ENCODE data around the gene CAMK1D. TPM values are rescaled to one million over a fixed set of nuclear protein-coding genes. Genes with fewer than 3 reads are reported as not detected.

CAMK1D gene
- total RNA-seq, 4 donors from 2014 or later = 0.55 to 2.2 (median 1.5) TPM

DNA sequence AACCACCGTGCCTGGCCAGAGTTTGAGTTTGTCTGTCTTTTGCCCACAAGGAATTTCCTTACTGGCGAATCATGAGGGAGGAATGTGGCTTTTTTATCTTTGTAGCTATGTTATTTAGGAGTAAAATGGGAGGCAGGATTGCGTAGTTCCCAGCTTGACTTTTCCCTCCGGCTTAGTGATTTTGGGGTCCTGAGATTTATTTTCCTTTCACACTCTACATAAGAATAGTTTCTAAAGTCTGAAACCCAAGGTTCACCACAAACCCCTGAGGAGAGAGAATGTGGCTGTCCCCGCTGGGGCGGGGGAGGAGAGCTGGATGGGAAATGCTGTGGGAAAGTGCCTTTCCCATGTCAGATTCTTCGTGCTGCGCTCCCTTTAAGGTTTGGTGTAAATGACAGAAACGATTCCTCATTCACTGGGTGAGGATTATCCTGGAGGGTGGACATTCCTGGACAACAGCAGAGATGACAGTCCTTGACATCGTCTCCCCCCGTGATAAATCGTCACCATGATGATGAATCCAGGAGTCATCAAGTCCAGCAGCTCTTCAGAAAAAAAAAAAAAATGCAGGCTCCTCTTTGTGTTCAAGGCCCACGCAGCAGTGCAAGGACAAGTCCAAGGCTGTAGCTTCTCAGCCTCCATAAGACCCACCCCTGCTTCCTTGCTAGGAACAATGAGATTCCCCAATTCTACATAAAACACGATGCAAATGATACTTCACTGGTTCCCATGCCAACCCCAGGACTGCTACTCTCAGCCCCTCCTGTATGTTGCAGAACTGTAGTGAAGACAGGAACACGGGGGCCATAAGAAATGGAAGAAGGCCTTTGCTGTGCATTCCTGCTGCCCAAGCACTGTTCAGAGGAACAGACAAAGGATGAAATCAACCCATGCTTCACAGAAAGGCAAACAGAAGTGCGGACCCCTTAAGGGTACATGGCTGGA, 419.1 kb downstream of the CAMK1D start:
- no peaks in the 10 kb centered on the region for H3K9me3 ChIP-seq
- ATAC-seq (no peak), DNase-seq (no peak)
- intact Hi-C loops (cut with DNase I; ENCODE audit: low total_unique reads) (no loop called here), in situ Hi-C loops (cut with MboI; ENCODE audit: low sequenced_read_pairs in 4 of 4) (no loop called here)
- no peak overlapping the region for H3K27ac ChIP-seq
- TF ChIP-seq CTCF (IDR thresholded peaks at IDR 0.05 in 4 of 5, conservative IDR thresholded peaks at IDR 0.05 in 1 of 5) = no peak
- no peak for TF ChIP-seq POLR2A (IDR thresholded peaks at IDR 0.05)
- H3K4me1 ChIP-seq = no peaks in the 10 kb centered on the region
- no peaks in the 10 kb centered on the region for H3K36me3 ChIP-seq
- no peak overlapping the region for H3K4me3 ChIP-seq
- H3K27me3 ChIP-seq = no peaks in the 10 kb centered on the region

GRCh38 chr10:12769323-12770044, 420.1 kb downstream of the CAMK1D start:
- Histone ChIP-seq H3K27me3 (no peaks in the 10 kb centered on the region), H3K27ac (no peak overlapping the region), H3K9me3 (no peaks in the 10 kb centered on the region), H3K4me1 (no peaks in the 10 kb centered on the region), H3K4me3 (no peak overlapping the region), H3K36me3 (no peaks in the 10 kb centered on the region)
- in situ Hi-C loops (cut with MboI; ENCODE audit: low sequenced_read_pairs in 4 of 4) = no loop called here
- no peak for ATAC-seq
- intact Hi-C loops (cut with DNase I; ENCODE audit: low total_unique reads) = no loop called here
- no peak for TF ChIP-seq CTCF (IDR thresholded peaks at IDR 0.05 in 4 of 5, conservative IDR thresholded peaks at IDR 0.05 in 1 of 5)
- no peak for TF ChIP-seq POLR2A (IDR thresholded peaks at IDR 0.05)
- no peak for DNase-seq

GRCh38 chr10:12771981-12772760, 422.8 kb downstream of the CAMK1D start:
- Histone ChIP-seq H3K4me3 (no peak overlapping the region), H3K36me3 (no peaks in the 10 kb centered on the region), H3K4me1 (no peaks in the 10 kb centered on the region), H3K27ac (no peak overlapping the region), H3K27me3 (no peaks in the 10 kb centered on the region), H3K9me3 (no peaks in the 10 kb centered on the region)
- intact Hi-C loops (cut with DNase I; ENCODE audit: low total_unique reads) = no loop called here
- in situ Hi-C loops (cut with MboI; ENCODE audit: low sequenced_read_pairs in 4 of 4) = no loop called here
- DNase-seq = no peak
- TF ChIP-seq POLR2A (IDR thresholded peaks at IDR 0.05) = no peak
- TF ChIP-seq CTCF (IDR thresholded peaks at IDR 0.05 in 4 of 5, conservative IDR thresholded peaks at IDR 0.05 in 1 of 5) = no peak
- ATAC-seq = no peak

- Histone ChIP-seq H3K9me3 (no peaks in the 10 kb centered on the region), H3K27me3 (no peaks in the 10 kb centered on the region), H3K4me1 (no peaks in the 10 kb centered on the region), H3K4me3 (no peak overlapping the region), H3K27ac (no peak overlapping the region), H3K36me3 (no peaks in the 10 kb centered on the region)
- TF ChIP-seq POLR2A (IDR thresholded peaks at IDR 0.05) (no peak), CTCF (IDR thresholded peaks at IDR 0.05 in 4 of 5, conservative IDR thresholded peaks at IDR 0.05 in 1 of 5) (no peak)
- intact Hi-C loops (cut with DNase I; ENCODE audit: low total_unique reads) = no loop called here
- ATAC-seq = no peak
- in situ Hi-C loops (cut with MboI; ENCODE audit: low sequenced_read_pairs in 4 of 4) = no loop called here
- no peak for DNase-seq
Observed at GRCh38 chr10:12772797-12773587, 423.6 kb downstream of the CAMK1D start.

Data from gastrocnemius medialis (tissue), 4 donors.